NCI-H2171 (cell line): Measurements from ENCODE around the gene FAM83E.
A peak's percentile ranks its signal among the peaks of the same experiment; 100 is the strongest.
"Not testable (repeated sequence)": the region's sequence is repeated elsewhere in the genome, so short reads cannot be mapped to it uniquely, and the experiment has no call there.

Source experiments
- DNase-seq: peaks from one replicate; lab custom pipeline; 2025; lab: John Stamatoyannopoulos, UW

FAM83E gene

DNA sequence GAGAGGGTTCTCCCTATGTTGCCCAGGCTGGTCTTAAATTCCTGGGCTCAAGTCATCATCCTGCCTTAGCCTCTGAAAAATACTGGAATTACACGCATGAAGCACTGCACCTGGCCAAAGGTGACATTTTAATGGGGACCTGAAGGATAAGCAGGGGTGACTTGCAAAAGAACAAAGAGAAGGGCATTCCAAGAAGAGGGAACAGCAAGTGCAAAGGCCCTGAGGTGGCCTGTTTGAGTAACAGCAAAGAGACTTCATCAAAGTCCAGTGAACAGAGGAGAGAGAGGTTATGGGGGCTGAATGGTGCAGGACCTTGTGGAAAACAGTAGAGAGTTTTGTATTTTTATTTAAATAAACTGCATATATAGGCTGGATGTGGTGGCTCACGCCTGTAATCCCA lies 27.0 kb upstream of the FAM83E start:
- DNase-seq = no peak

DNA sequence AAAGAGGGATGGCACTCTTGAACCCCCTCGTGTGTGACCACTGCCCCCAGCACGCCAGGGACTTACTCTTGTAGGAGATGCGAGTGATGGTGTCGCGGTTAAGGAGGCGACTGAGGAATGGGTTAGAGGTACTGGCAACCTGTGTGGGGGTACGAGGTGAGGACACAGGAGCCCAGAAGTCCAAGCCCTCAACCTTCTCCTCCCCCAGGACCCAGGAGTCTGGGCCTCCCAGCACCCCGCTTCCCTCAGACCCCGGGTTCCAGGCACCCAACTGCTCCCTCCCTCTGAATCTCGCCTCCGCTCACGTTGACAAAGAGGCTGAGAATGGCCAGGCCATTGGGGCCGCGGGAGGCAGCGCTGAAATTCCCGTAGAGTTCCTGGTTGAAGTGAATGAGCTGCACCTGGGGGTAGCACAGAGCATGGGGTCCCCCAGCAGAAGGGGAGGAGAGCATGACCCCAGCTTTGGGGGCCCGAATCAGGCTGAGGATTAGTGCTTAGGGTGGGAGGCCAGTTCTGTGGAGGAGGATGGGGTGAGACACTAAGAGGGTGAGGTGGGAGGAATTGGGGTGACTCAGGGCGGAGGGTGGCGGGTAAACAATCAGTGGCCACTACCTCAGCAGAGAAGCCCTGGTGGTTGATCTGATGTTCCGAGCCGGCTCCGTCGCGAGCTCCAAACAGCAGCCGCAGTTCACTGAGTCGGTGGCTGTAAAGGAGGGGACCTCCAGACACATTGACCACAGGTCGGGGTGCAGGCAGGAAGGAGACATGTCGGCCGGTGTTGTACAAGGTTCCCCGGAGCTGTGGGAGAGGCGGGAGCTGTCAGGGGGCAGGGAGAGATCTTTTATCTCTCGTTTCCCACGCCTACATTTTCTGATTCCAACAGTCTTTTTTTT lies 24.9 kb upstream of the FAM83E start:
- no peak for DNase-seq

DNA sequence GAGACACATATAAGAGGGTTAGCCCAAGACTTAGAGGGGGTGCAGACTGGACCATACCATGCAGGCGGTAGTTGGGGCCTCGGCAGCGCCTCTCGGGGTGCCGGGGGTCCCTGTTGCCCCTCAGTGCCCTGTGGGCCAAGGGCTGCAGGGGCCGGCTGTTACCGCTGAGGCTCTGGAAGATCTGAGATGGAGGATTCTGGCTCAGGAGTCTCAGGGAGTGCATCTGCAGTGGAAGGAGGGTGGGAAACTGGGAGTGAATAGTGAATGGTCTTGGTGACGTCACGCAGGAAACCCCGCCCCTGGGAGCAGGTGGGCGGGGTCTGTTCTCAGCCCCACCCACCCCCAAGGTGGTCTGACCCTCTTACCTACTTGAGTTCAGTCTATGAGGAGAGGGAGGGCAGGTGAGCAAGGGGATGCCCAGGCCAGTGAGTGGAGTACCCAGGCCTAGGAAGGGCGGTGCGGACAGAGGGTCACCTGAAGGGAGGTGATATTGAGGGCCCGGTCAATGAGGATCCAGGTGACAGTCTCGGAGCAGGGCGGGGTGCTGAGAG lies 24.0 kb upstream of the FAM83E start:
- DNase-seq = no peak

DNA sequence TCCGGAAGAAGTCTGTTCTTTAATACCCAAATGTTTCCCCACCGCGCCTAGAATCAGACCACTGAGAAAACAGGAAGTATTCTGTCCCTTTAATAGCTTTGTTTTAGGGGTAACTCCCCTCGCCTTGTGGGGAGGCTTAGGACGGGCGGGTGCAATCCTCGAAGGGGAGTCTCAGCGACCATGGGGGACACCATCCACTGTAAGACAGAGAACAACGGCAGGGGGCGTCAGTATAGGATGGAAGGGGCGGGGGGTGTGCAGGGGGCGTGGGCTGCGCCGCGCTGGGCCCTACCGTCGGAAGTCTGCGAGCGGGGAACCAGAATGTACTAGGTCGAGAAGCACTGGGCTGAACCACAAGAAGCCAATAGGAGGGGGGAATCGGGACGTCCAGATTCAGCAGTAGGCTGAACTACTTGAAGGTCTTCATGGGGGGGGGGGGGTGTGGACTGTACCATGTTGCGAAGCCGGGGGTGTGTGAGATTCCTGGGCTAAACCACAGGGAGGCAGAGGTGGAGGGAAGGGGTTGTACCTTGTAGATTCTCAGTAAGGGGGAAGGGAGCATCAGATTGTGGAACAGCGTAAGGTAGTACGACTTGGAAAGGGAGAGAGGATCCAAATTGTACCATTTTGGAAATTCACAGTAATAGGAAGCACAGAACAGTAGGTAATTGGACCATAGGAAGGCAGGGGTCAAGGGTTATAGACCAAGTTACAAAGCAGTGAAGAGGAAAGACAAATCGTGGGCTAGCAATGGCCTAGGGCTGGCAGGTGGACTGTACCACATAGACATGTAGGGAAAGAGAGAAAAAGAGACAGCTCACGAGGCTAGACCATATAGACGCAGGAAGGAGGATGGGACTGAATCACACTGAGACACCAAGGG lies 23.3 kb upstream of the FAM83E start:
- peak; percentile 66 for DNase-seq

DNA sequence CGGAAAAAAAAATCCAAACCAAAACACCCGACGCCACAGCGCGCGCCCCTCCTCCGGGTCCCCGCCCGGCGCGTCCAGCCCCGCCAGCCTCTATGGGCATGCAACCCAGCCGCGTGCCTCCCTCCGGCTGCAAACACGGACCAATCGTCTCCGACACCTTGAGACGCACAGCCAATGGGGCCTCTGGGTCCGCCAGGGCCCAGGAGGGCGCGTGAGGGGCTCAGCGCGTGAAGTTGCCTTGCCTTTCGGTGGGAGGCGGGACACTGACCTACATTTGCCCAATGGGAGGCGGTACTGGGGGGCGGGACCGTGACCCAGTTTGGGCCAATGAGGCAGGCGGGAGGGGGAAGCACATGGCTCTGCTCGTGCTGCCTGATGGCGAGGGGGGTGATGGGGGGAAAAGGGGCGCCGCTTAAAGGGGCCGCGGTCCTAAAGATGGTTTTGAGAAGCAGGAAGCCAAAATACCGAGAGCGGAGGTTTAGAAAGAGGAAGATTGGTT lies 22.6 kb upstream of the FAM83E start:
- DNase-seq = peak; percentile 99

DNA sequence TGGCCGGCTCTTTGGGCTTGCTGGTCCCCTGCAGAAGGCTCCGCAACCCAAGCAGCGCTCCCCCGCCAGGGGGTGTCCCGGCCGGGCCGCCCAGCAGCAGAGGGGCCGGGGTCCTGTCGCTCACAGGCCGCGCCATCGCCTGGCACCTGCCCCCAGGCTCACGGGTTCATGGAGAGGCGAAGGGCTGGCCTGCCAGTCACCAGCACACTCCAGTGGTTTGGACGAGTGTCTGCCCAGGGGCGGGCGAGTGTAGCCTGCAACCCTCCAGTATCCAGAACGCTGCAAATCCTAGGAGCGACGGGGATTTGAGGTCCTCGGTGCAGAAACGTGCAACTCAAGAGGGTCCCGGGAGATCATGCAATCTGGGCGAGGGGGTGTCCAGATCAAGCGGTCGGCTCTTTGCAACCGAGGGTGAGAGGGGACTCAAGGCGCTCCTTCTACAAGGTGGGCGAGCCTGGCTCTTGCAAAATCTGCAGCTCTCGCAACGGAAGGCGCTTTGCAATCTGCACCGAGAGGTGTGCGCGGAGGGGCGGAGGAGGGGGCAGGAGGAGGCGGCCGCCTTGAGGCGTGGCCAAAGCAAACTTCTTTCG lies 22.1 kb upstream of the FAM83E start, which contains the start of gene DBP:
DBP (minus strand) TSS at position 521 of the 590 bp plus-strand sequence; CDS start at position 136, 385 bp downstream.
- no peak for DNase-seq

DNA sequence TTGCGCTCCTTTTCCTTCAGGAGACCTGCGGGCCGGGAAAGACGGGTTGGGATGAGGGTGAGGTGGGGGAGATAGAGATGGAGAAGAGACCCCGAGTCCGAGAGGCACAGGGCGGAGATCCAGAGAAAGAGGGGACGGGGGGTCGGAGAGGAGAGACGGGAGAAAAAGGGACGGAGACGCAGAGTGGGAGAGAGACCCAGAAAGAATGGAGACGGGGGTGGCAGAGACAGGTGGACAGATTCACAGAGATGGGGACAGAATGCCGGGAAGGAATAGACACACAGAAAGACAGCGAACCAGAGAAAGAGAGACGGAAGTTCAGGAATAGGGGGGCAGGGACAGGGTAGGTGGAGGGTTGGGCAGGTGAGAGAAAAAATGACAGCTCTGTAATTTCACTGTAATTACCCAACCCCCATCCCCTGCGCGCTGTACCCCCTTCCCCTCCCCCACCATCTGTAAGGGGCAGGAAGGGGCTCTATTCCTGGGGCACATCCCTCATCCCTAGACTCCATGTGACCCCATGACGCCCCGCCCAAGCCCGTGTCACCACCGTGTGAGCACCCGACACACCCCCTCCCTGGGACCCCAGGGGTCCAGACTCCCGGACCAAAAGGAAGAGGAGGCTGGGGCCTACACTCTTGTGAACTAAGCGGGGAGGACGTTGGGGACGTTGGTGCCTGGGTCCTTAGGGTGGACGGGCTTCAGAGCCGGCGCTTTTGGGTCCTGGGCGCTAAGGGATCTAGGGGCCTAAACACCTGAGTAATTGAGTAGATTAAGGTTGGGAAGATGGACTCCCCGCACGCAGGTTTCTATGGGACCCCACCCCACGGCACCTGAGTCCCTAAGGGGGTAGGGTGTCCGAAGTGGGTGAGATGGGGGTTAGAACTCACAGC lies 21.3 kb upstream of the FAM83E start:
- DNase-seq = peak; percentile 54

GRCh38 chr19:48635263-48635965 lies 20.5 kb upstream of the FAM83E start:
- DNase-seq = peak; percentile 69

DNA sequence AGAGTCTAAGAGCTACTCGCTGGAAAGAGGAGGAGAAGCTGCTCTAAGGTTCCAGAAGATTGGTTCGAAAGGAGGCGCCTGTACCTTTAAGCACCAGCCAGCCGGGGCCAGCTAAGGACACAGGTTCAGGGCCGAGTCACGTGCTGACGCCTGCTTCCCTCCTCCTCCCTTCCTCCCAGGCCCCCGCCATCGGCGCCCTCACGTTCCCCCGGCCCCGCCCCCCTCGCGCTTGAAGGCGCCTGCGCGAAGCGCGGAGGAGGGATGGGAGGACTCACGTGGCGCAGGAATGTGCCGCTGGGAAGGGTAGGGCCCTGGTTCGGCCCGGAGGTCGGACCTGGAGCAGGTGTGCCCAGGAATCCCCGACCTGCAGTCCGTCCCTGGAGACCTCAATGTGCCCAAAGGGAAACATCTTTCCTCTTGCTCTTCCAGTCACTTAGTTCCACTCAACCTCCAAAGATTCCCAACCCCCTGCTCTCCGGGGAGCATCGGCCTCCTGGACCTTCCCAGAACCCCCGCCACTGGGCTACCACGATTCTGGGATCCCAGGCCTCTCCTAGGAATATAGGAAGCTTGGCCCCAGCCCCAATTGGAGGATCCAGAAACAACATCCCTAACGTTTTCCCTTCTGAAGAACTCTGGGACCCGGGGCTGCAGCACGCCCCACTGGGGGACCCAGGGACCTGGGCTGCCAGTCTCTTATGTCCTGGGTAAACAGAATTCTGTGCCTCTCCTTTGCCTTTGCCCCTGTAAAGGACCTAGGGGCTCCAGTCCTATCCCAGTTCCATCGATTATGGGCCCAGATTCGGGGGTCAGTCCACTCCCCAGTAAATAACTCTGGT lies 19.8 kb upstream of the FAM83E start:
- DNase-seq = peak; percentile 97

- DNase-seq = no peak
These were observed 19.1 kb upstream of the FAM83E start for GRCh38 chr19:48634036-48634342.

- DNase-seq = no peak
These were observed 18.5 kb upstream of the FAM83E start for GRCh38 chr19:48633148-48634035.

DNA sequence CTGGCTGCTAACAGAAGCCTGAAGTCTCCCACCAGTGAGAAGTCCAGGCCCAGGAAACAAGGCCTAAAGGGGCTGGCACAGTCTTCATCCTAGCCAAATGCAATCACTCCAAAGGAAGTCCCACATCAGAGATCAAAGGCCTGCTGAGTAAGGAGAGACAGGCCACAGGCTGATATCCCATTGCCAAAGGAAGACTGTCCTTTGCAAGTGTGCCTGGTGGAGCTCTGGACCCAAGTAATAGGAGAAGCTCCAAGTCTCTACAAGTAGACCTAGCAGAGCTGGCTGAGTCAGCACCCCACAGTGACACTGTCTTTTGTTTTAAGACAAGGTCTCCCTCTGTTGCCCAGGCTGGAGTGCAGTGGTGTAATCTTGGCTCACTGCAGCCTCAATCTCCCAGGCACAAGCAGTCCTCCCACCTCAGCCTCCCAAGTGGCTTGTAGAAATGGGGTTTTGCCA lies 17.8 kb upstream of the FAM83E start:
- no peak for DNase-seq

GRCh38 chr19:48632286-48632685 lies 17.4 kb upstream of the FAM83E start:
- not testable (repeated sequence) for DNase-seq

DNA sequence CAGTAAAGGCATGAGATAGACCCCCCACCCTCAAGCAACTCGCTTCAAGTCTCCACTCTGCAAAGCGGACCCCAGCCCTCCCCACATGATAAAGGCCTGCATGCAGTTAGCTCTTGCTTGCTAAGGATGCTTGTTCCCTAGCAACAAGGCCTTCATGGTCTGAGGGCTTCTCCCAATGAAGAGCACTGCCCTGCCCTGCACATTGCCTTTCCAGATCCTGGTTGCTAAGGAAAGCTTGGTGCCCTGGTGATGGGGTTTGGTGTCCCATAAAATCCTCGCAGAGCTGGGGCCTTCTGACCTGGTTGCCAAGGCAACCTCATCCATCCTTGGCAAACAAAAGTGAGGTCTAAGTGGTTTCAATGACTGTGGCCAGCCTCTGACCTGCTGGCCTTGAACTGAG lies 16.3 kb upstream of the FAM83E start:
- DNase-seq = no peak

GRCh38 chr19:48630296-48631063 lies 15.6 kb upstream of the FAM83E start:
- no peak for DNase-seq

DNA sequence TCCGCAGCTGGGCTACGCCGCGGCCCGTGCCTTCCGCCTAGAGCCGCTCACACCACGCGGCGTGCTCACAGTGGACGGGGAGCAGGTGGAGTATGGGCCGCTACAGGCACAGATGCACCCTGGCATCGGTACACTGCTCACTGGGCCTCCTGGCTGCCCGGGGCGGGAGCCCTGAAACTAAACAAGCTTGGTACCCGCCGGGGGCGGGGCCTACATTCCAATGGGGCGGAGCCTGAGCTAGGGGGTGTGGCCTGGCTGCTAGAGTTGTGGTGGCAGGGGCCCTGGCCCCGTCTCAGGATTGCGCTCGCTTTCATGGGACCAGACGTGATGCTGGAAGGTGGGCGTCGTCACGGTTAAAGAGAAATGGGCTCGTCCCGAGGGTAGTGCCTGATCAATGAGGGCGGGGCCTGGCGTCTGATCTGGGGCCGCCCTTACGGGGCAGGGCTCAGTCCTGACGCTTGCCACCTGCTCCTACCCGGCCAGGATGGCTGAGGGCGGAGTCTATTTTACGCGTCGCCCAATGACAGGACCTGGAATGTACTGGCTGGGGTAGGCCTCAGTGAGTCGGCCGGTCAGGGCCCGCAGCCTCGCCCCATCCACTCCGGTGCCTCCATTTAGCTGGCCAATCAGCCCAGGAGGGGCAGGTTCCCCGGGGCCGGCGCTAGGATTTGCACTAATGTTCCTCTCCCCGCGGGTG lies 14.9 kb upstream of the FAM83E start:
- DNase-seq = peak; percentile 47

DNA sequence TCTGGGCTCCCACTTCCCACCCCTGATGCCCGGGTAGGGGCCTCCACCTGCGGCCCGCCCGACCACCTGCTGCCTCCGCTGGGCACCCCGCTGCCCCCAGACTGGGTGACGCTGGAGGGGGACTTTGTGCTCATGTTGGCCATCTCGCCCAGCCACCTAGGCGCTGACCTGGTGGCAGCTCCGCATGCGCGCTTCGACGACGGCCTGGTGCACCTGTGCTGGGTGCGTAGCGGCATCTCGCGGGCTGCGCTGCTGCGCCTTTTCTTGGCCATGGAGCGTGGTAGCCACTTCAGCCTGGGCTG lies 14.4 kb upstream of the FAM83E start:
- no peak for DNase-seq
